H1 (cell line): ENCODE measurements around the gene PCDHB13.

Experiments used
- EZH2 ChIP-seq: fragments of 200-600 bp; sonication (generic); IDR thresholded peaks from 2 replicates; pipeline ENCODE4 v1.7.1; 2012; ENCODE audit warnings: low read depth, mild to moderate bottlenecking, moderate library complexity, low read length, inconsistent platforms; ENCODE audit not compliant: severe bottlenecking
- JUND ChIP-seq: IDR thresholded peaks from 2 replicates; pipeline ENCODE4 v1.6.1; 2011; ENCODE audit warnings: mild to moderate bottlenecking, improper control_type of control experiment, low read length
- ZNF274 ChIP-seq: IDR thresholded peaks from 2 replicates; pipeline ENCODE4 v1.7.0; 2012; ENCODE audit warnings: low read length, borderline replicate concordance; ENCODE audit errors: extremely low read depth
- TF ChIP-seq, protein P1 (sequence below), 3 experiments: IDR thresholded peaks; 1 replicate in 2 of 3; 2 replicates in 1 of 3; pipeline versions ENCODE4 v1.5.1 to v1.6.1; 2011; ENCODE audit warnings: low read length in 3 of 3, mild to moderate bottlenecking in 3 of 3, inconsistent platforms in 2 of 3, low read depth in 1 of 3, moderate library complexity in 1 of 3; ENCODE audit not compliant: insufficient read depth in 1 of 3; ENCODE audit errors: control extremely low read depth in 1 of 3

DNA sequence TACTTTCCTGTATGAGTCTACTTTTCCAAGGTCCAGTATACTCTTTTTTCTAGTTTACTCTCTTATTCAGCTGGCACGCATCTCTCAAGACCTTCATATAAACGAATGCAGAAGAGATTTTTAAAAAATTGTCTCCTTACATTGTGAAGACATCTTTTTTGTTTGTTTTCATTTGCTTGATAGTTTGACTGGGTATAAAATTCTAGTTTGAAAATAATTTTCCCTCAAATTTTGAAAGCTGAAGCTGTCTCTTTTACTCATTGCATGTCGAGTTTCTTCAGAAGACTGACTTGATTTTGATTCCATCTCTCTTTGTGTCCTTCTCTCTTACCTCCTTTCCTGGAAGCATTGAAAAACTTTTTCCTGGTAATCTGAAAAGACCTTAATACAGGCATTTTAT, 17.4 kb upstream of the PCDHB13 start:
- no peak for TF ChIP-seq JUND
- TF ChIP-seq ZNF274, result no peak
- TF ChIP-seq, protein P1, sequence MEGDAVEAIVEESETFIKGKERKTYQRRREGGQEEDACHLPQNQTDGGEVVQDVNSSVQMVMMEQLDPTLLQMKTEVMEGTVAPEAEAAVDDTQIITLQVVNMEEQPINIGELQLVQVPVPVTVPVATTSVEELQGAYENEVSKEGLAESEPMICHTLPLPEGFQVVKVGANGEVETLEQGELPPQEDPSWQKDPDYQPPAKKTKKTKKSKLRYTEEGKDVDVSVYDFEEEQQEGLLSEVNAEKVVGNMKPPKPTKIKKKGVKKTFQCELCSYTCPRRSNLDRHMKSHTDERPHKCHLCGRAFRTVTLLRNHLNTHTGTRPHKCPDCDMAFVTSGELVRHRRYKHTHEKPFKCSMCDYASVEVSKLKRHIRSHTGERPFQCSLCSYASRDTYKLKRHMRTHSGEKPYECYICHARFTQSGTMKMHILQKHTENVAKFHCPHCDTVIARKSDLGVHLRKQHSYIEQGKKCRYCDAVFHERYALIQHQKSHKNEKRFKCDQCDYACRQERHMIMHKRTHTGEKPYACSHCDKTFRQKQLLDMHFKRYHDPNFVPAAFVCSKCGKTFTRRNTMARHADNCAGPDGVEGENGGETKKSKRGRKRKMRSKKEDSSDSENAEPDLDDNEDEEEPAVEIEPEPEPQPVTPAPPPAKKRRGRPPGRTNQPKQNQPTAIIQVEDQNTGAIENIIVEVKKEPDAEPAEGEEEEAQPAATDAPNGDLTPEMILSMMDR (IDR thresholded peaks at IDR 0.05; ENCODE audit: control extremely low read depth in 1 of 3, insufficient read depth in 1 of 3, low read depth in 1 of 3, low read length in 3 of 3), result no peak
- no peak for TF ChIP-seq EZH2
